Suppressor macrophage treated with lipopolysaccharide for 4 hours (primary cell): ENCODE data around the gene SHOC1.
A peak's percentile ranks its signal among the peaks of the same experiment; 100 is the strongest.
"Not testable (repeated sequence)": the region's sequence is repeated elsewhere in the genome, so short reads cannot be mapped to it uniquely, and the experiment has no call there.

Source experiments
- DNase-seq: peaks from one replicate; pipeline ENCODE4 v3.0.0-alpha.2; 2020

The SHOC1 gene

GRCh38 chr9:111804636-111805035 is 9.9 kb upstream of the SHOC1 start:
- DNase-seq = no peak

- DNase-seq = no peak
These were observed 9.2 kb upstream of the SHOC1 start for GRCh38 chr9:111803924-111804323.

- no peak for DNase-seq
These were observed 5.3 kb upstream of the SHOC1 start for GRCh38 chr9:111799915-111800526.

GRCh38 chr9:111799506-111799905 is 4.8 kb upstream of the SHOC1 start:
- DNase-seq = no peak

- DNase-seq = peak; percentile 30
These were observed 4.0 kb upstream of the SHOC1 start for GRCh38 chr9:111798786-111799185.

GRCh38 chr9:111795557-111795839 is 761 bp upstream of the SHOC1 start:
- DNase-seq = no peak

- DNase-seq = not testable (repeated sequence)
These were observed 2.9 kb downstream of the SHOC1 start for GRCh38 chr9:111791821-111792220.

GRCh38 chr9:111789881-111790280 is 4.9 kb downstream of the SHOC1 start:
- DNase-seq = no peak

- no peak for DNase-seq
These were observed 10.9 kb downstream of the SHOC1 start for GRCh38 chr9:111783857-111784256.

- no peak for DNase-seq
These were observed 11.3 kb downstream of the SHOC1 start for GRCh38 chr9:111783424-111783823.

GRCh38 chr9:111766066-111766465 is 28.7 kb downstream of the SHOC1 start:
- DNase-seq = no peak

- no peak for DNase-seq
These were observed 32.2 kb downstream of the SHOC1 start for GRCh38 chr9:111762556-111762955.

GRCh38 chr9:111759762-111760639 is 34.7 kb downstream of the SHOC1 start:
- peak; percentile 82 for DNase-seq

GRCh38 chr9:111754800-111755199 is 39.9 kb downstream of the SHOC1 start:
- DNase-seq = no peak

- peak; percentile 18 for DNase-seq
These were observed 42.3 kb downstream of the SHOC1 start for GRCh38 chr9:111752455-111752854.
